ENCODE results near the gene MANSC1. TPM values are rescaled to one million over a fixed set of nuclear protein-coding genes. Genes with fewer than 3 reads are reported as not detected.

The MANSC1 gene
- total and polyA plus RNA-seq, 2 of the 13 experiments (the other 11 are each of a cell fraction or from before 2014, with no cell fraction given): 1.9 to 4.2 TPM

GRCh38 chr12:12349711-12350665, at the start of gene MANSC1 (continued):
- TF ChIP-seq RNF219 (CRISPR knock-in tag; IDR thresholded peaks at IDR 0.05) (0 out of 2 replicates have a peak, but pooled peaks have one; percentile 49), MYC (CRISPR knock-in tag; IDR thresholded peaks at IDR 0.05; ENCODE audit: borderline replicate concordance) (peak; percentile 64; the same call in 1 of the 2 replicates), CBX5 (CRISPR knock-in tag; IDR thresholded peaks at IDR 0.05; ENCODE audit: borderline replicate concordance) (0 out of 2 replicates have a peak, but pooled peaks have one; percentile 32), CENPT (CRISPR knock-in tag; IDR thresholded peaks at IDR 0.05; ENCODE audit: low read depth) (0 out of 2 replicates have a peak, but pooled peaks have one; percentile 29), SMAD1 (CRISPR knock-in tag; IDR thresholded peaks at IDR 0.05; ENCODE audit: borderline replicate concordance, low read depth) (peak; percentile 39; the same call in 1 of the 2 replicates), ATAD3A (CRISPR knock-in tag; IDR thresholded peaks at IDR 0.05) (no peak), ZFP82 (CRISPR knock-in tag; IDR thresholded peaks at IDR 0.05; ENCODE audit: borderline replicate concordance) (0 out of 2 replicates have a peak, but pooled peaks have one; percentile 62), ZNF280B (CRISPR knock-in tag; IDR thresholded peaks at IDR 0.05; ENCODE audit: borderline replicate concordance) (0 out of 2 replicates have a peak, but pooled peaks have one; percentile 23), TBX2 (CRISPR knock-in tag; IDR thresholded peaks at IDR 0.05; ENCODE audit: borderline replicate concordance) (no peak), AFF4 (CRISPR knock-in tag; IDR thresholded peaks at IDR 0.05) (no peak), IRF9 (CRISPR knock-in tag; IDR thresholded peaks at IDR 0.05; ENCODE audit: borderline replicate concordance) (peak; percentile 94), TEAD2 (CRISPR knock-in tag; IDR thresholded peaks at IDR 0.05) (no peak), TRAFD1 (CRISPR knock-in tag; IDR thresholded peaks at IDR 0.05; ENCODE audit: borderline replicate concordance) (no peak), PHF8 (CRISPR knock-in tag; IDR thresholded peaks at IDR 0.05) (peak; percentile 60), POGZ (CRISPR knock-in tag; IDR thresholded peaks at IDR 0.05) (peak; percentile 30; the same call in 1 of the 2 replicates), PITX1 (CRISPR knock-in tag; IDR thresholded peaks at IDR 0.05) (peak; percentile 31; the same call in 1 of the 2 replicates)

All from HepG2 (cell line).